A549 (cell line): Measurements from ENCODE around the gene SORCS2.

Source experiments
- ESRRA ChIP-seq: fragments of 150-350 bp; IDR thresholded peaks from 2 replicates; pipeline ENCODE4 v1.6.1; 2014; ENCODE audit warnings: mild to moderate bottlenecking, low read length, borderline replicate concordance
- TF ChIP-seq, protein P1 (sequence below): fragments of 250-450 bp; sonication (Bioruptor Pico); IDR thresholded peaks from 2 replicates; pipeline ENCODE4 v1.5.0; 2021; ENCODE audit warnings: mild to moderate bottlenecking, moderate library complexity, borderline replicate concordance

DNA sequence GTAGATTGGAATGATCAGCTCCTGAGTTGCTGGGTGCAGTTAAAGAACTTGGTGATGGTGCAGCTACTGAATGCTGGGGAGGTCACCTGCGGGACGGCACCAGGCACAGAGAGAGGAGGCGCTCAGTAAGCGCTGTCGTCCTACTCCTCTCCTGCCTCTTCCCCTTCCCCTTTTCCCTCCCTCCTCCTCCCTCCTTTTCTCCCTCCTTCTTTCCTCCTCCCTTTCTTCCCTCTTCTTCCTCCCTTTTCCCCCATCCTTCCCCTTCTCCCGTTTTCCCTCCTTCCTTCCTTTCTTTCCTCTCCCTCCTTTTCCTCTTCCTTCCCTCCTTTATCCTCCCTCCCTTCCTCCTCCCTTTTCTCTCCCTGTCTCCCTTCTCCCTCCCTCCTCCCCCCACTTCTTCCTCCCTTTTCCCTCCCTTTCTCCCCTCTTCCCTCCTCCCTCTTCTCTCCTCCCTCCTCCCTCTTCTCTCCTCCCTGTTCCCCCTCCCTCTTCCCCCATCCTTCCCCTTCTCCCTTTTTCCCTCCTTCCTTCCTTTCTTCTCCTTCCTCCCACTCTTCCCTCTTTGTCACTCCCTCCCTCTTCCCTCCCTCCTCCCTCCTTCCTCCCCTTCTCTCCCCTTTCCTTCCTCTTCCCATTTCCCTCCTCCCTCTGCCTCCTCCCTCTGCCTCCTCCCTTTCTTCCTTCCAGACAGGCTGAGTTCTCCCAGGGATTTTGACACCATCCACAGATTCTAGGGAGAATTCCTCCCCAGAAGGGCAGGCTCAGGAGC is 330.3 kb downstream of the SORCS2 start:
- TF ChIP-seq ESRRA = no peak
- TF ChIP-seq, protein P1, sequence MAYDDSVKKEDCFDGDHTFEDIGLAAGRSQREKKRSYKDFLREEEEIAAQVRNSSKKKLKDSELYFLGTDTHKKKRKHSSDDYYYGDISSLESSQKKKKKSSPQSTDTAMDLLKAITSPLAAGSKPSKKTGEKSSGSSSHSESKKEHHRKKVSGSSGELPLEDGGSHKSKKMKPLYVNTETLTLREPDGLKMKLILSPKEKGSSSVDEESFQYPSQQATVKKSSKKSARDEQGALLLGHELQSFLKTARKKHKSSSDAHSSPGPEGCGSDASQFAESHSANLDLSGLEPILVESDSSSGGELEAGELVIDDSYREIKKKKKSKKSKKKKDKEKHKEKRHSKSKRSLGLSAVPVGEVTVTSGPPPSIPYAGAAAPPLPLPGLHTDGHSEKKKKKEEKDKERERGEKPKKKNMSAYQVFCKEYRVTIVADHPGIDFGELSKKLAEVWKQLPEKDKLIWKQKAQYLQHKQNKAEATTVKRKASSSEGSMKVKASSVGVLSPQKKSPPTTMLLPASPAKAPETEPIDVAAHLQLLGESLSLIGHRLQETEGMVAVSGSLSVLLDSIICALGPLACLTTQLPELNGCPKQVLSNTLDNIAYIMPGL (CRISPR knock-in tag) = no peak
